DND-41 (cell line): ENCODE data around the gene FUCA1.

Experiments
- EZH2 ChIP-seq: IDR thresholded peaks from 3 replicates; pipeline ENCODE4 v1.6.1; 2012; ENCODE audit warnings: borderline replicate concordance, low read depth, mild to moderate bottlenecking, moderate library complexity, low read length, inconsistent platforms; ENCODE audit not compliant: severe bottlenecking
- TF ChIP-seq, protein P1 (sequence below): IDR thresholded peaks from 2 replicates; pipeline ENCODE4 v1.5.1; 2012; ENCODE audit warnings: borderline replicate concordance, low read length, moderate library complexity, mild to moderate bottlenecking; ENCODE audit not compliant: poor library complexity, severe bottlenecking; ENCODE audit errors: extremely low read depth

DNA sequence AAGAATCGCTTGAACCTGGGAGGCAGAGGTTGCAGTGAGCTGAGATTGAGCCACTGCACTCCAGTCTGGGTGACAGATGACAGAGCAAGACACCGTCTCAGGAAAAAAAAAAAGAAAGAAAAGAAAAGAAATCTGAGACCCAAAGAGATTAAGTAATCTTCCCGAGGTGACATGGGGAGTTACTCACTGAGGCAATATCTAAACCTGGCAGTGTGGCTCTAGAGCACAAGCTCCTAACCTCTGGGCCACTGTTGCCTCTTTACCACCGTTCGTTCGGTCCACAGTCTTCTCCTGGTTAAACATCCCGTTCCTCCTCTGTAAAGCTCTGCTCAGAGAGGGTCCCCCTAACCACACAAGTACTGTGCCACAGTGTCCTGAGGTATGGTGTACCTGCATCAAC is 44.3 kb downstream of the FUCA1 start:
- TF ChIP-seq, protein P1, sequence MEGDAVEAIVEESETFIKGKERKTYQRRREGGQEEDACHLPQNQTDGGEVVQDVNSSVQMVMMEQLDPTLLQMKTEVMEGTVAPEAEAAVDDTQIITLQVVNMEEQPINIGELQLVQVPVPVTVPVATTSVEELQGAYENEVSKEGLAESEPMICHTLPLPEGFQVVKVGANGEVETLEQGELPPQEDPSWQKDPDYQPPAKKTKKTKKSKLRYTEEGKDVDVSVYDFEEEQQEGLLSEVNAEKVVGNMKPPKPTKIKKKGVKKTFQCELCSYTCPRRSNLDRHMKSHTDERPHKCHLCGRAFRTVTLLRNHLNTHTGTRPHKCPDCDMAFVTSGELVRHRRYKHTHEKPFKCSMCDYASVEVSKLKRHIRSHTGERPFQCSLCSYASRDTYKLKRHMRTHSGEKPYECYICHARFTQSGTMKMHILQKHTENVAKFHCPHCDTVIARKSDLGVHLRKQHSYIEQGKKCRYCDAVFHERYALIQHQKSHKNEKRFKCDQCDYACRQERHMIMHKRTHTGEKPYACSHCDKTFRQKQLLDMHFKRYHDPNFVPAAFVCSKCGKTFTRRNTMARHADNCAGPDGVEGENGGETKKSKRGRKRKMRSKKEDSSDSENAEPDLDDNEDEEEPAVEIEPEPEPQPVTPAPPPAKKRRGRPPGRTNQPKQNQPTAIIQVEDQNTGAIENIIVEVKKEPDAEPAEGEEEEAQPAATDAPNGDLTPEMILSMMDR = no peak
- TF ChIP-seq EZH2 = no peak
